Tibial nerve (tissue), 4 donors: ENCODE measurements around the gene RASGRP3.

ENCODE experiments used
- CTCF ChIP-seq, 5 experiments: fragments of 200-600 bp in 3 of 5; fragments of 450-650 bp in 2 of 5; sonication (generic) in 3 of 5; IDR thresholded peaks; one replicate each; pipeline ENCODE4 v1.5.1; 2016 to 2019; ENCODE audit warnings: antibody characterized with exemption in 5 of 5, mild to moderate bottlenecking in 3 of 5, moderate library complexity in 2 of 5
- EP300 ChIP-seq, 2 donors: sonication (generic); formaldehyde crosslinking; IDR thresholded peaks; one replicate each; pipeline ENCODE4 v1.6.1; 2017; ENCODE audit warnings: antibody characterized with exemption in 2 of 2, mild to moderate bottlenecking in 1 of 2
- POLR2A ChIP-seq, 2 donors: fragments of 450-650 bp; IDR thresholded peaks; one replicate each; pipeline ENCODE4 v1.6.1; 2017; ENCODE audit warnings: antibody characterized with exemption in 2 of 2, mild to moderate bottlenecking in 2 of 2, moderate library complexity in 2 of 2

GRCh38 chr2:33430077-33430476 is 46.4 kb upstream of the RASGRP3 start:
- TF ChIP-seq POLR2A (IDR thresholded peaks at IDR 0.05), result no peak
- TF ChIP-seq CTCF (IDR thresholded peaks at IDR 0.05), result no peak
- no peak for TF ChIP-seq EP300 (IDR thresholded peaks at IDR 0.05)
